GM12873 (cell line): ENCODE data around the gene ZDHHC1.

Source experiments
- CTCF ChIP-seq: IDR thresholded peaks from 2 replicates; pipeline ENCODE4 v1.5.1; 2012; ENCODE audit warnings: low read depth, mild to moderate bottlenecking, moderate library complexity, low read length, control low read depth; ENCODE audit not compliant: insufficient read depth; ENCODE audit errors: missing control alignments

The ZDHHC1 gene

GRCh38 chr16:67399218-67399733 is 17.0 kb downstream of the ZDHHC1 start:
- TF ChIP-seq CTCF, result peak; percentile 80

GRCh38 chr16:67398546-67399217 is 17.6 kb downstream of the ZDHHC1 start:
- no peak for TF ChIP-seq CTCF

GRCh38 chr16:67397812-67398545 is 18.3 kb downstream of the ZDHHC1 start:
- TF ChIP-seq CTCF, result peak; percentile 17

GRCh38 chr16:67397036-67397801 is 19.1 kb downstream of the ZDHHC1 start:
- TF ChIP-seq CTCF, result no peak

GRCh38 chr16:67396159-67397035 is 19.9 kb downstream of the ZDHHC1 start:
- no peak for TF ChIP-seq CTCF

GRCh38 chr16:67395458-67396158 is 20.7 kb downstream of the ZDHHC1 start:
- TF ChIP-seq CTCF, result no peak
